Right kidney (tissue), 1 donor: ENCODE data around the gene PDK3.

ENCODE experiments used
- DNase-seq: peaks from one replicate; pipeline ENCODE4 v3.0.0-alpha.2; 2016

Gene PDK3

GRCh38 chrX:24480400-24480865 lies 15.3 kb downstream of the PDK3 start:
- no peak for DNase-seq

GRCh38 chrX:24482823-24483415 lies 17.8 kb downstream of the PDK3 start:
- no peak for DNase-seq

GRCh38 chrX:24483596-24483995 lies 18.5 kb downstream of the PDK3 start:
- no peak for DNase-seq

- DNase-seq, result no peak
Measured at GRCh38 chrX:24485323-24485722, 20.2 kb downstream of the PDK3 start.

GRCh38 chrX:24485976-24486680 lies 21.0 kb downstream of the PDK3 start:
- DNase-seq, result no peak

- no peak for DNase-seq
Measured at GRCh38 chrX:24487571-24487970, 22.5 kb downstream of the PDK3 start.

GRCh38 chrX:24491741-24492140 lies 26.7 kb downstream of the PDK3 start:
- no peak for DNase-seq

DNA sequence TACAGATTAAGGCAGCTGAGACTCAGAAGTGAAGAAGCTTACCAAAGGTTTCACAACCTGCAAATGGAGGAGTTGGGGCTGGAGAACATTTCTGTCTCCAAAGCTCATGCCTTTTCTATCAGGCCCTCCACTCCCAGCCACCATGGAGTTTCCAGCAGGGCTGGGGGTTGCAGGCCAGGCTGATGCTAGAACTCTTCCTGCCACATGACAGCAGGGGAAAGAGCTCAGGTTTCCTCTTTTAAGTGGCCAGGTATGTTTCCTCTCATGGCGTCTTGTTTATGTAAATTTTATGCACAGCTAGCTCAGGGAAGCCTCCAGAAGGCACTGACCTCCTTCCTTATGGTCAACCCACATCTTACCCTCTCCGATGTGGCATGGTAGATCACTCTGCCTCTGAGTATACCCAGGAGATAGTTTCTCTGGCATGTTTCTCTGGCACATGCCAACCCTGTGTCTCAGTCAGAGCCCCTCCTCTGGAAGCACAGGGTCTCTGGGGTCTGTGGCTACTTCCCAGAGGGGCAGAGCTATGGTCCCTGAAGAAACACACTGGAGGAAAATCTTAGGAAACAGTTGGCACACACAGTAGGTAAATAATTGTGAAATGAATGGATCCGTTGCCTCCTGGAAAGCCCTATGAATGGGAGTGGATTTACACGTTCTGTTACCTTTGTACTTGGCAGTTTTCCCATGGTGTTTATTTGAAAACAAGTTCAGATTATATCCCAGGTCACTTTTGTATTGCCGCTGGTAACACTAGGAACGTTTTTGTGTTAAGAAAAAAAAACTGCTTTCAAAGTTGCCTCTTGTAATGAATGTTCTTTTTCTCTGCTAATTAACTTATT lies 28.9 kb downstream of the PDK3 start:
- DNase-seq, result no peak

DNA sequence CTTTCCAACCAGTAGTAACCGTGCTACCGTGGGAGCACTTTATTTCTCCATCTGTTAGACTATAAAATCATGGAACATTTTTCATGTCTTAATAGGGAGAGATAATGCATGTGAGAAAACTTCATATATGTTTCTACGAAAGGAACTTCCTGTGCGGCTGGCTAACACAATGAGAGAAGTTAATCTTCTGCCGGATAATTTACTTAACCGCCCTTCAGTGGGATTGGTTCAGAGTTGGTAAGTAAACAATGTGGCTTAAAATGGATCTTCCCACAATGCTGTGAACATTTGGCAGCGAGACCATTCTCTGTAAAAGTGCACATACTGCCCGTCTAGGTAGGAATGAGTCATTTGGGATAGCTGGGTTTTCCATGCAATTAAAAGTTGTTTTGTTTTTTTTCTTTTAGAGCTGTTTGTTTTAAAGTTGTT lies 29.6 kb downstream of the PDK3 start:
- no peak for DNase-seq

- DNase-seq, result no peak
Measured at GRCh38 chrX:24495700-24496099, 30.6 kb downstream of the PDK3 start.

DNA sequence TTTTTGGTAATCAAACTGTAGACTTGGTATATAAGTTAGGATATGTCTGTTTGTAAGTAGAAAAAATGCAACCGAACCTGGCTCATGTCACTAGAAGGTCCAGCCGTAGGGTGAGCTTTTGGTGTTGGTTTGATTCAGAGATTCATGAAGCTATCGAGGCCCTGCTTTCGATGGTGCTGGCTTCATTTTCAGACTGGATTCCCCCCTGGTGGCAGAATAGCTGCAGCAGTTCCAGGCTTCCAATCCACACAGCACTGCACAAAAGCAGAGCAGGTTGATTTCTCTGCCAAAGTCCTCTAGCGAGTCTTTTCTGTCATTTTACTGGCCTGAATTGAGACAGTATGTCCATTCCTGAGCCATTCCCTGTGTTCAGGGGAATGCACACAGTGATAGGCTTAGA lies 33.1 kb downstream of the PDK3 start:
- DNase-seq, result no peak

GRCh38 chrX:24498975-24499374 lies 33.9 kb downstream of the PDK3 start:
- no peak for DNase-seq

- no peak for DNase-seq
Measured at GRCh38 chrX:24506082-24506481, 41.0 kb downstream of the PDK3 start.

GRCh38 chrX:24508375-24508774 lies 43.3 kb downstream of the PDK3 start:
- no peak for DNase-seq

GRCh38 chrX:24513416-24513815 lies 48.3 kb downstream of the PDK3 start:
- DNase-seq, result no peak

GRCh38 chrX:24515447-24515846 lies 50.4 kb downstream of the PDK3 start:
- DNase-seq, result no peak

- DNase-seq, result no peak
Measured at GRCh38 chrX:24520472-24520871, 55.4 kb downstream of the PDK3 start.

- no peak for DNase-seq
Measured at GRCh38 chrX:24525455-24525854, 60.4 kb downstream of the PDK3 start.

- no peak for DNase-seq
Measured at GRCh38 chrX:24526616-24527015, 61.5 kb downstream of the PDK3 start.

DNA sequence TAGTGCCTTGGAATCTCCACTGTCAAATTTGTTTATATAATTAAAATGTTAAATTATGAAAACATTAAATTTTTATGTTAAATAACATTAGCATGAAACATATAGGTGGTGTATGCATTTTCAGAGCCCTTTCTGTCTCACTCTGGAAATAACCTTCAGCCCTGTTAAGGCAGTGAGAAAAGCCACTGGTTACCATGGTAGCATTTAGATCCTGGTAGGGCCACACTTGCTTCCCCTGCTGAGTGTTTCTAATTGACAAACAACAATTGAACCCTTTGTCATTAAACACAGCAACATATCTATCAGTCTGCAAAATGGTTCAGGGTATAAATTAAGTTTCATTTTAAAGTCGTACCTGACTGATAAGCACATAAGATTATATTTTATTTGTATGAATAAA lies 63.5 kb downstream of the PDK3 start:
- no peak for DNase-seq

DNA sequence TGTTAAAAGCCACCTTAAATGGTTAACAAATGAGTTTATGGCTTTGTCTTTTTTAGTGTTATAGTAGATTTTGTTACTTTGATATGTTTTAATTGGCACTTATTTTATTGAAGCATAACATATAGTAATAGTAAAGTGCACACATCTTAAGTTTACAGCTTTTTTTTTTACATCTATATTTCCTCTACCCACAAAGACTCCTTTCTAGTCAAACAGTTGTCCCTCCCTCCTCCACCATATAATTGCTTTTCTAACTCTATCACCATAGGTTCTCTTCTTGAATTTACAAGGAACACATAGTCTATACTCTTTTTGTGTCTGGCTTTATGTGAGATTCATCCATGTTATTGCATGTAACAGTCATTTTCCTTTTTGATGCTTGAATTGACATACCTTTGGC lies 71.5 kb downstream of the PDK3 start:
- no peak for DNase-seq

DNA sequence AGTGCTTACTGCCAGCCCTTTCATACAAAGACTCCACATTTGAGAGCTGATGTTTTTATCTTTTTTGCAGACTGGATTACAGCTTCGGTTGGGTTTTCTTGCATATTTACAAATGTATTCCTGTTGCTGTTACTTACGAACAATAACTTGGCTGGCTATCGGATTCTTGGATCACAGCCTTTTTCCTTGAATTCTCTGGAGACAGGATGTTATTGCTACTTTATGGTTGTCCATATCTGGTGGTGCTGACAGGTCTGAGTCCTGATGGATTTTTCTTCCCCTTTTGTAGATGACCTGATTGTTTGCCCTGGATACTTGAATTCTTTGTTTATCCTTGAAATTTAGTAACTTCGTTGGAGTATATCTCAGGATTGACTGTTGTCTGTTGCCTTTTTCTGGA lies 77.7 kb downstream of the PDK3 start:
- DNase-seq, result no peak

DNA sequence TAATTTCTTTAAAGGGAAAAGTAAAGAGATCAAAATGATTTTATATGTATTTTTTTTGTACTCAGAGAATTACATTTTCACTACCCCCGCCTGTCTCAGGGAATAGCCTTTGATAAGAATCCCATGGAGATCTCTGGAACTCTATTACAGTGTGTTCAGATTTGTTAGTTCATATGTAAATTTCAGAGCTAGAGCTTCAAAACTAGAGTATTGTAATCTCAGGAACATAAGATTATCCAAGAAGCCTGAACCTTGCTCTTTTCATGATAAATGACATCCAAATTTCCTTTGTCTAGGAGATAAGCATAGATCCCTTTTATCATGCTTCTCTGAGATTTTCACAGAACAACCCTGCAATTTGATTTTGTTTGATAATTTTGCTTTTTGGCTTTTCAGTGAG lies 82.9 kb downstream of the PDK3 start:
- no peak for DNase-seq
